ENCODE measurements around the gene TBPL2.

The TBPL2 gene

GRCh38 chr14:55451950-55452349 is 11.5 kb upstream of the TBPL2 start:
- no peak for TF ChIP-seq FOXM1 (IDR thresholded peaks at IDR 0.05; ENCODE audit: borderline replicate concordance)
- TF ChIP-seq TARDBP (IDR thresholded peaks at IDR 0.05): no peak
- no peak for TF ChIP-seq ZNF384 (IDR thresholded peaks at IDR 0.05)
- TF ChIP-seq ARNT (IDR thresholded peaks at IDR 0.05): no peak
- TF ChIP-seq LEF1 (IDR thresholded peaks at IDR 0.05; ENCODE audit: borderline replicate concordance): no peak
- TF ChIP-seq SUZ12 (IDR thresholded peaks at IDR 0.05): no peak
- ChIA-PET CTCF (no interaction called here), POLR2A (no interaction called here)
- no peak for DNase-seq (ENCODE audit: extremely low spot score)

- no peak for TF ChIP-seq CTBP1 (IDR thresholded peaks at IDR 0.05; ENCODE audit: borderline replicate concordance)
- no peak for TF ChIP-seq FOXK2 (IDR thresholded peaks at IDR 0.05)
- TF ChIP-seq HDGF (IDR thresholded peaks at IDR 0.05; ENCODE audit: borderline replicate concordance): no peak
- no peak for TF ChIP-seq L3MBTL2 (conservative IDR thresholded peaks at IDR 0.05)
- TF ChIP-seq SUZ12 (IDR thresholded peaks at IDR 0.05): no peak
- TF ChIP-seq PKNOX1 (IDR thresholded peaks at IDR 0.05): no peak
- no peak for TF ChIP-seq LEF1 (IDR thresholded peaks at IDR 0.05; ENCODE audit: borderline replicate concordance)
- no peak for TF ChIP-seq ELF4 (IDR thresholded peaks at IDR 0.05)
- TF ChIP-seq FOXM1 (IDR thresholded peaks at IDR 0.05; ENCODE audit: borderline replicate concordance): no peak
- no peak for TF ChIP-seq ZNF384 (IDR thresholded peaks at IDR 0.05)
- no peak for TF ChIP-seq BHLHE40 (IDR thresholded peaks at IDR 0.05; ENCODE audit: borderline replicate concordance)
- no peak for TF ChIP-seq FOXA1 (IDR thresholded peaks at IDR 0.05)
- POLR2A ChIA-PET: no interaction called here
- CTCF ChIA-PET: interaction anchor here (0.6 kb wide), 1 partner anchor 128 kb away, joined by 6 read pairs; no protein-coding TSS in a partner anchor
- DNase-seq (ENCODE audit: extremely low spot score): no peak
Observed at GRCh38 chr14:55451398-55451797, 11.0 kb upstream of the TBPL2 start.

- no peak for TF ChIP-seq SUZ12 (IDR thresholded peaks at IDR 0.05)
Observed at GRCh38 chr14:55450987-55451386, 10.6 kb upstream of the TBPL2 start.

GRCh38 chr14:55450539-55450938 is 10.1 kb upstream of the TBPL2 start:
- no peak for DNase-seq (ENCODE audit: extremely low spot score)
- CTCF ChIA-PET: interaction anchor here (1.1 kb wide), 1 partner anchor 1024 kb away, joined by 3 read pairs; no protein-coding TSS in a partner anchor
- TF ChIP-seq PKNOX1 (IDR thresholded peaks at IDR 0.05) (no peak), NFRKB (IDR thresholded peaks at IDR 0.05) (no peak), FOXA1 (IDR thresholded peaks at IDR 0.05) (no peak), LEF1 (IDR thresholded peaks at IDR 0.05; ENCODE audit: borderline replicate concordance) (no peak), FOXK2 (IDR thresholded peaks at IDR 0.05) (no peak), BHLHE40 (IDR thresholded peaks at IDR 0.05; ENCODE audit: borderline replicate concordance) (no peak), TARDBP (IDR thresholded peaks at IDR 0.05) (no peak), ARNT (IDR thresholded peaks at IDR 0.05) (no peak), FOXM1 (IDR thresholded peaks at IDR 0.05; ENCODE audit: borderline replicate concordance) (no peak), ELF4 (IDR thresholded peaks at IDR 0.05) (no peak), CTBP1 (IDR thresholded peaks at IDR 0.05; ENCODE audit: borderline replicate concordance) (no peak), SP1 (IDR thresholded peaks at IDR 0.05) (no peak), HDGF (IDR thresholded peaks at IDR 0.05; ENCODE audit: borderline replicate concordance) (no peak), SUZ12 (IDR thresholded peaks at IDR 0.05) (no peak), L3MBTL2 (conservative IDR thresholded peaks at IDR 0.05) (no peak), ZNF384 (IDR thresholded peaks at IDR 0.05) (no peak)
- POLR2A ChIA-PET: no interaction called here

More at GRCh38 chr14:55450987-55451386, 10.6 kb upstream of the TBPL2 start:
- ChIA-PET POLR2A (no interaction called here), CTCF (interaction anchor here (0.6 to 1.1 kb wide), 2 partner anchors 128 to 1023 kb away, joined by 3 to 6 read pairs; no protein-coding TSS in a partner anchor)
- DNase-seq (ENCODE audit: extremely low spot score): no peak

- TF ChIP-seq HDGF (IDR thresholded peaks at IDR 0.05; ENCODE audit: borderline replicate concordance) (no peak), SUZ12 (IDR thresholded peaks at IDR 0.05) (no peak), BHLHE40 (IDR thresholded peaks at IDR 0.05; ENCODE audit: borderline replicate concordance) (no peak), LEF1 (IDR thresholded peaks at IDR 0.05; ENCODE audit: borderline replicate concordance) (no peak), PKNOX1 (IDR thresholded peaks at IDR 0.05) (no peak), FOXM1 (IDR thresholded peaks at IDR 0.05; ENCODE audit: borderline replicate concordance) (no peak), TARDBP (IDR thresholded peaks at IDR 0.05) (no peak), SP1 (IDR thresholded peaks at IDR 0.05) (no peak), L3MBTL2 (conservative IDR thresholded peaks at IDR 0.05) (no peak), NFRKB (IDR thresholded peaks at IDR 0.05) (no peak), CTBP1 (IDR thresholded peaks at IDR 0.05; ENCODE audit: borderline replicate concordance) (no peak), FOXK2 (IDR thresholded peaks at IDR 0.05) (no peak), ELF4 (IDR thresholded peaks at IDR 0.05) (no peak), FOXA1 (IDR thresholded peaks at IDR 0.05) (no peak), ZNF384 (IDR thresholded peaks at IDR 0.05) (no peak), ARNT (IDR thresholded peaks at IDR 0.05) (no peak)
- no peak for DNase-seq (ENCODE audit: extremely low spot score)
- ChIA-PET POLR2A (no interaction called here), CTCF (interaction anchor here (1.1 kb wide), 1 partner anchor 1024 kb away, joined by 3 read pairs; no protein-coding TSS in a partner anchor)
Observed at GRCh38 chr14:55450124-55450523, 9.7 kb upstream of the TBPL2 start.

- TF ChIP-seq CTBP1 (IDR thresholded peaks at IDR 0.05; ENCODE audit: borderline replicate concordance) (no peak), HDGF (IDR thresholded peaks at IDR 0.05; ENCODE audit: borderline replicate concordance) (no peak), FOXK2 (IDR thresholded peaks at IDR 0.05) (no peak), ARNT (IDR thresholded peaks at IDR 0.05) (no peak), L3MBTL2 (conservative IDR thresholded peaks at IDR 0.05) (no peak), ZNF384 (IDR thresholded peaks at IDR 0.05) (no peak), PKNOX1 (IDR thresholded peaks at IDR 0.05) (no peak), NFRKB (IDR thresholded peaks at IDR 0.05) (no peak), LEF1 (IDR thresholded peaks at IDR 0.05; ENCODE audit: borderline replicate concordance) (no peak), SUZ12 (IDR thresholded peaks at IDR 0.05) (no peak), FOXM1 (IDR thresholded peaks at IDR 0.05; ENCODE audit: borderline replicate concordance) (no peak), FOXA1 (IDR thresholded peaks at IDR 0.05) (no peak), TARDBP (IDR thresholded peaks at IDR 0.05) (no peak), ELF4 (IDR thresholded peaks at IDR 0.05) (no peak), SP1 (IDR thresholded peaks at IDR 0.05) (no peak), BHLHE40 (IDR thresholded peaks at IDR 0.05; ENCODE audit: borderline replicate concordance) (no peak)
- no peak for DNase-seq (ENCODE audit: extremely low spot score)
- POLR2A ChIA-PET: no interaction called here
- CTCF ChIA-PET: interaction anchor here (0.6 to 0.7 kb wide), 3 partner anchors 216 to 1129 kb away, joined by 3 to 4 read pairs (median 4); no protein-coding TSS in a partner anchor
Observed at GRCh38 chr14:55449116-55449515, 8.7 kb upstream of the TBPL2 start.

All from HEK293T (cell line).